SK-N-SH treated with all-trans-retinoic acid at 6 μM for 48 hours (cell line): Measurements from ENCODE around the gene CLK2.

Source experiments
- ARNTL ChIP-seq: fragments of 450-650 bp; formaldehyde crosslinking; IDR thresholded peaks from 2 replicates; pipeline ENCODE4 v1.5.0; 2020; ENCODE audit warnings: low read depth, mild to moderate bottlenecking, moderate library complexity, borderline replicate concordance
- ESRRG ChIP-seq: fragments of 250-450 bp; sonication (Bioruptor Pico); IDR thresholded peaks from 2 replicates; pipeline ENCODE4 v1.6.1; 2021; ENCODE audit warnings: mild to moderate bottlenecking
- GLIS3 ChIP-seq: fragments of 250-450 bp; sonication (Bioruptor Pico); IDR thresholded peaks from 2 replicates; pipeline ENCODE4 v1.5.0; 2020; ENCODE audit warnings: mild to moderate bottlenecking, moderate library complexity
- PPARA ChIP-seq: fragments of 250-450 bp; sonication (Bioruptor Pico); IDR thresholded peaks from 2 replicates; pipeline ENCODE4 v1.5.0; 2020; ENCODE audit warnings: mild to moderate bottlenecking, borderline replicate concordance
- TCF4 ChIP-seq: fragments of 250-450 bp; sonication (Bioruptor Pico); IDR thresholded peaks from 2 replicates; pipeline ENCODE4 v1.8.0; 2021; ENCODE audit warnings: mild to moderate bottlenecking, moderate library complexity, borderline replicate concordance
- ZC3H10 ChIP-seq: fragments of 250-450 bp; sonication (Bioruptor Pico); IDR thresholded peaks from 2 replicates; pipeline ENCODE4 v1.5.1; 2021; ENCODE audit warnings: mild to moderate bottlenecking, moderate library complexity
- ZFP3 ChIP-seq: fragments of 250-450 bp; sonication (Bioruptor Pico); IDR thresholded peaks from 2 replicates; pipeline ENCODE4 v1.5.0; 2020; ENCODE audit warnings: mild to moderate bottlenecking, moderate library complexity
- TF ChIP-seq, protein P1 (sequence below): fragments of 250-450 bp; sonication (Bioruptor Pico); IDR thresholded peaks from 2 replicates; pipeline ENCODE4 v1.8.0; 2020; ENCODE audit warnings: mild to moderate bottlenecking, moderate library complexity, borderline replicate concordance
- TF ChIP-seq, protein P2 (sequence below): fragments of 250-450 bp; sonication (Bioruptor Pico); IDR thresholded peaks from 2 replicates; pipeline ENCODE4 v1.8.0; 2021; ENCODE audit warnings: low read depth, mild to moderate bottlenecking, moderate library complexity, borderline replicate concordance

GRCh38 chr1:155269381-155269780, 3.9 kb downstream of the CLK2 start:
- TF ChIP-seq, protein P1, sequence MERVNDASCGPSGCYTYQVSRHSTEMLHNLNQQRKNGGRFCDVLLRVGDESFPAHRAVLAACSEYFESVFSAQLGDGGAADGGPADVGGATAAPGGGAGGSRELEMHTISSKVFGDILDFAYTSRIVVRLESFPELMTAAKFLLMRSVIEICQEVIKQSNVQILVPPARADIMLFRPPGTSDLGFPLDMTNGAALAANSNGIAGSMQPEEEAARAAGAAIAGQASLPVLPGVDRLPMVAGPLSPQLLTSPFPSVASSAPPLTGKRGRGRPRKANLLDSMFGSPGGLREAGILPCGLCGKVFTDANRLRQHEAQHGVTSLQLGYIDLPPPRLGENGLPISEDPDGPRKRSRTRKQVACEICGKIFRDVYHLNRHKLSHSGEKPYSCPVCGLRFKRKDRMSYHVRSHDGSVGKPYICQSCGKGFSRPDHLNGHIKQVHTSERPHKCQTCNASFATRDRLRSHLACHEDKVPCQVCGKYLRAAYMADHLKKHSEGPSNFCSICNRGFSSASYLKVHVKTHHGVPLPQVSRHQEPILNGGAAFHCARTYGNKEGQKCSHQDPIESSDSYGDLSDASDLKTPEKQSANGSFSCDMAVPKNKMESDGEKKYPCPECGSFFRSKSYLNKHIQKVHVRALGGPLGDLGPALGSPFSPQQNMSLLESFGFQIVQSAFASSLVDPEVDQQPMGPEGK: no peak
- TF ChIP-seq, protein P2, sequence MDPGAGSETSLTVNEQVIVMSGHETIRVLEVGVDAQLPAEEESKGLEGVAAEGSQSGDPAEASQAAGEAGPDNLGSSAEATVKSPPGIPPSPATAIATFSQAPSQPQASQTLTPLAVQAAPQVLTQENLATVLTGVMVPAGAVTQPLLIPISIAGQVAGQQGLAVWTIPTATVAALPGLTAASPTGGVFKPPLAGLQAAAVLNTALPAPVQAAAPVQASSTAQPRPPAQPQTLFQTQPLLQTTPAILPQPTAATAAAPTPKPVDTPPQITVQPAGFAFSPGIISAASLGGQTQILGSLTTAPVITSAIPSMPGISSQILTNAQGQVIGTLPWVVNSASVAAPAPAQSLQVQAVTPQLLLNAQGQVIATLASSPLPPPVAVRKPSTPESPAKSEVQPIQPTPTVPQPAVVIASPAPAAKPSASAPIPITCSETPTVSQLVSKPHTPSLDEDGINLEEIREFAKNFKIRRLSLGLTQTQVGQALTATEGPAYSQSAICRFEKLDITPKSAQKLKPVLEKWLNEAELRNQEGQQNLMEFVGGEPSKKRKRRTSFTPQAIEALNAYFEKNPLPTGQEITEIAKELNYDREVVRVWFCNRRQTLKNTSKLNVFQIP (CRISPR knock-in tag): no peak
- TF ChIP-seq GLIS3 (CRISPR knock-in tag): no peak
- TF ChIP-seq TCF4 (CRISPR knock-in tag): no peak
- TF ChIP-seq PPARA: no peak
- TF ChIP-seq ZFP3 (CRISPR knock-in tag): no peak
- TF ChIP-seq ESRRG (CRISPR knock-in tag): no peak
- no peak for TF ChIP-seq ARNTL (CRISPR knock-in tag)
- TF ChIP-seq ZC3H10 (CRISPR knock-in tag): no peak
